LNCAP (cell line): ENCODE data around the gene LINGO1.

ENCODE experiments used
- TF ChIP-seq, protein P1 (sequence below): fragments of 450-650 bp; IDR thresholded peaks from 2 replicates; pipeline ENCODE4 v1.5.1; 2017; ENCODE audit warnings: mild to moderate bottlenecking

Gene LINGO1

DNA sequence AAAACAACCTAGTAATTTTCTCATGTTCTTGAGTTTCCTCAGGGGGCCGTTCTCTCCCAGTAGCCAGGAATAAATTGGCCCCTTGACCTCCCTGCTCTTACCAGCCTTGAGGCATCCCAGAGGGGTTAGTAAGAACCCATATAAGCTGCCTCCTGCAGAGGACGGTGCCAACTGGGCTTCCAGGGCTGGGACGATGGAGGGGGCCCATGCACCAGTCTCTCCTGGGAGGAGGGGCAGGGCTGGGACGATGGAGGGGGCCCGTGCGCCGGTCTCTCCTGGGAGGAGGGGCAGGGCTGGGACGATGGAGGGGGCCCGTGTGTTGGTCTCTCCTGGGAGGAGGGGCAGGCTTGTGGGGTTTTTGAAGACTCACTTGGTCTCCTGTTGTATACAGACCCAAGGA lies 22.0 kb downstream of the LINGO1 start:
- TF ChIP-seq, protein P1, sequence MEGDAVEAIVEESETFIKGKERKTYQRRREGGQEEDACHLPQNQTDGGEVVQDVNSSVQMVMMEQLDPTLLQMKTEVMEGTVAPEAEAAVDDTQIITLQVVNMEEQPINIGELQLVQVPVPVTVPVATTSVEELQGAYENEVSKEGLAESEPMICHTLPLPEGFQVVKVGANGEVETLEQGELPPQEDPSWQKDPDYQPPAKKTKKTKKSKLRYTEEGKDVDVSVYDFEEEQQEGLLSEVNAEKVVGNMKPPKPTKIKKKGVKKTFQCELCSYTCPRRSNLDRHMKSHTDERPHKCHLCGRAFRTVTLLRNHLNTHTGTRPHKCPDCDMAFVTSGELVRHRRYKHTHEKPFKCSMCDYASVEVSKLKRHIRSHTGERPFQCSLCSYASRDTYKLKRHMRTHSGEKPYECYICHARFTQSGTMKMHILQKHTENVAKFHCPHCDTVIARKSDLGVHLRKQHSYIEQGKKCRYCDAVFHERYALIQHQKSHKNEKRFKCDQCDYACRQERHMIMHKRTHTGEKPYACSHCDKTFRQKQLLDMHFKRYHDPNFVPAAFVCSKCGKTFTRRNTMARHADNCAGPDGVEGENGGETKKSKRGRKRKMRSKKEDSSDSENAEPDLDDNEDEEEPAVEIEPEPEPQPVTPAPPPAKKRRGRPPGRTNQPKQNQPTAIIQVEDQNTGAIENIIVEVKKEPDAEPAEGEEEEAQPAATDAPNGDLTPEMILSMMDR: no peak

DNA sequence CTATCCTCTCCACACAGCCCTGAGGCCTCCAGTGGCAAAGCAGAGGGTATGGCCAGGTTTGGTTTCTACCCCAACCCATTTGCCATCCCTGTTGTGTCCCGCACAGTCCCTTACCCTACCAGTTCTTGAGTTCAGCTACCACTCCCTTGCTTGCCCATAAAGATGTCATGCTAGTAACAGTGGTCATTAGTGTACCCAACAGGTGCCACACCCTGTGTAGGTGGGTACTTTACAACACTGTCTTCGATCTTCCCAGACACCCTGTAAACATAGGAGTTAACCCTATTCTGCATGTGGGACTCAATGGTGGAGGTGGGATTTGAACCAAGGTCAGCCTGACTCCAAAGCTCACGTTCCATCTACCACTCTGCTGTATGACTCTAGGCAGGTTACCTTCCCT lies 23.2 kb downstream of the LINGO1 start:
- TF ChIP-seq, protein P1: no peak

DNA sequence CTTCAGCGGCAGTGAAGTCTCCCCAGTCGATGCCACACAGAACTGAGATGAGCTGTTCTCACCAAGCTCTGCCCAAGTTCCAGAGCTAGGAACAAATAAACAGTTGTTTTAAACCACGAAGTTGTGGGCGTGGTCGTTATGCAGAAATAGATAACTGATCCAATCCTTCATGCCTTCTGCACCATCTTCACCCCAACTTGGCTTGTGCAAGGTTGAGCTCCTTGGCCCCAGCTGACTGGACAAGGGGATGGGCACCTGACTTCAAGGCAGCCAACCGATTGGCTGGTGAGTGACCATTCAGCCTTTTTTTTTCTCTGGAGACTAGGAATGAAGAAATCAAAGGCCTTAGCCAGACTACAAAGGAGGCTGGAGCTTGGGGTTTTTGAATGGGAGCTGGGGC lies 23.9 kb downstream of the LINGO1 start:
- TF ChIP-seq, protein P1: no peak

DNA sequence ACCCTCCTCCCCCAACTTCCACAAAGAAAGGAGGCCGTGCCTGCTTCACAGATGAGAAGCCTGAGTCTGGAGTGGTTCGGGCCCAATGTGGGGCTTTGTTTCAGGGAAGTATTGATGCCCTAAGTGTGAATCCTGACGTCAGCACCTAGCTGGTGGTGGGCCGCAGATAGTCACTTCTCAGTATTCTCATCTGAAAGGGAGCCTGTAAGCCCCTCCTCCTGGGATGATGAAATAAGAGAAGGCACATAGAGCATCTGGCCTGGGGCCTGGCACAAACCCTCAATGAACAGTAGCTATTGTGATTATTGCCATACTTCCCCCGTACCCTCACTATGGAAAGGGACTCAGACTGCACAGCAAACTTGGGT lies 24.8 kb downstream of the LINGO1 start:
- TF ChIP-seq, protein P1: no peak

DNA sequence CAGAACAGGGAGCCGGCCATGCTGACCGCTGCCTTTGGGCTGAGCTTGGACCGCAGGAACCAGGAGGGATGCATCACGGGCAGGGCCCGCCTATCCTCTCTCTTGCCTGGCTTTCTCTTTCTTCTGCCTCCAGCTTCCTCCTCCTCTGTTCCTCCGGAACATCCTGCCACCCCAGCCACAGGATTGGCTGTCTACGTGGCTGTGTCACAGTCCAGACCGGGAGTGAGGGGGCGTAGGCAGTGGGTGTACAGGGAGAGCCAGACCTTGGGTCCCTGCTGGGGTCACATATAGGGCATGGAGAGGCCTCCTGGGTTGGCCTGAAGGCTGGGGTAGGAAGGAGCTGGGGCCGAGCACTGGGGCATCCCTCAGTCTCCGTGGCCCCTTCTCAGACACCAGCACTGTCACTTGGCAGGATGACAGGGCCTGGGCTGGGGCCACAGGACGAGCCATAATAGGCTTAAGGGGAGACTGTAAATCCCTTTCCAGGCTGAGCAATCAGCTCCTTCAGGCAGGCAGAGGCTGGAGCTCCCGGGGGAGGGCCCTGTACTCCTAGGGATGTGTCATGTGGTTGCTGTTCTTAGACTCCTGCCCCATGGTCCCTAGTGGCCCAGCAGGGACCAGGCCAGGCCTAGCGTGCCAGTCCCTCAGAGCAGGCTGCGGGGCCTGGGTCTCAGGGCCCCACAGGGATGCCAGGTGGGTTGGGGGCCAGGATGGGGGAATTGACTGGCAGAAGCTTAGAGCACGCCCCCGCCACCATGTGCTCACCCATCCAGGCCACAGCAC lies 25.4 kb downstream of the LINGO1 start:
- TF ChIP-seq, protein P1: no peak

DNA sequence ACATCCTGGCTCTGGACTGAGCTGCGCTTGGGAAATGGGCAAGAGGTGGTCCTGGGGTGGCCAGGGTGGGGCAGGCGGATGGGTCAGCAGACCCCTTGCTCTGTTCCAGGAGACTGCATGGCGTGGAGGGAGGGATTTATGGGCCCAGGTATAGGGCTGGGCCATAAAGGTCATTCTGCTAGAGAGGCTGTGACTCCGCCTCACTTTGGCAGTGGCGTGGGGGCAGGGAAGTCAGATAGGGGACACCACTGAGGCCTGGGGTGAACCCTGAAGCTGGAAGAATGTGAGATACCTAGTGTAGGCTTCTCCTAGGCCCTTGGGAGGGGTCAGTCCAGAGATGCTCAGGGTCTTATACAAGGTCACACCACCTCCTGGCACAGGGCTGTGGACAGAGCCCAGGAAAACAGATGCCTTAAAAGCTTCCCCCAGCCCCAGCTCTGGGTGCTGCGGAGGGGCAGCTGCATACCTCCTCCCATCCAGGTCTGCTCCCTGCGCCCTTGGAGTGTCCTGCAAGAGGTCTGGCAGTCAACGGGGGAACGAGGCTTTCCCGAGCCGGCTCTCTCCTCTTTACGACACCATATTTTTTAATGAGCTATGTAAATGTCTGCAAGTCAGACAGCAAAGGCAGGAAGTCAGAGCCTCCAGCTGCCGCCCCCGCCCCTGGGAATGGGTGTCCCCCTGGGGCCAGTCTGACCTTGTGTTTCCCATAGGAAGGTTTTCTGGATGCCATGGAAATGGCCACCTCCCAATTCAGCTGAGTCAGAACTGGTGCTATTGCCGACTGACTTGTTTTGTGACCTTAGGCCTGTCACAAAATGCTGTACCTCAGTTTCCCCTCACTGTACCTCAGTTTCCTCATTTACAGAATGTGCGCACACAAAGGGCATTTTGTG lies 26.3 kb downstream of the LINGO1 start:
- TF ChIP-seq, protein P1: no peak

DNA sequence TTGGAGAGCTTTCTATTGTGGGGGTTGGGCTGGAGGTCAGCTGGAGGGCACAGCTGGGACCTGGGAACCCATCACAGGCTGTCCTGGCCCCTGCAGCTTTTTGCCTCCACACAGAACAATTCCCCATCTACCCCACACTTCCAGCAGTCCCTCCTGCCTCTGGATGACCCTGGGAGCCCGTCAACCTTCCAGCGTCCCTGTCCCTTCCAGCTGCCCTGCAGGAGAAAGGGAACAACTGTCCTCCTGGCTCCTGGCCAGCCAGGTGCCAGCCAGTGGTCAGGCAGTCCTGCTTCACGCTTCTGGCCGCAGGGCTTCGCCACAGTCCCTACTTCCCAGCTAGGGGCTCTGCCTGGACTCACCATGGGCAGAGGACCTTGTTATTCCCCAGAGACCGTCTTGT lies 27.2 kb downstream of the LINGO1 start:
- TF ChIP-seq, protein P1: no peak
